ENCODE measurements around the gene PCGF2. TPM values are rescaled to one million over a fixed set of nuclear protein-coding genes. Genes with fewer than 3 reads are reported as not detected.
A peak's percentile ranks its signal among the peaks of the same experiment; 100 is the strongest.

The PCGF2 gene
- total and polyA plus RNA-seq, 9 of the 15 experiments (the other 6 are each of a cell fraction or from before 2014, with no cell fraction given): 1.3 to 33.4 (median 7.0) TPM

GRCh38 chr17:38729886-38730525 lies 18.1 kb downstream of the PCGF2 start, which contains the start of gene CISD3 (continued):
- TF ChIP-seq CEBPG (CRISPR knock-in tag; IDR thresholded peaks at IDR 0.05) (no peak), CEBPG (tag; conservative IDR thresholded peaks at IDR 0.05 in 1 of 2, IDR thresholded peaks at IDR 0.05 in 1 of 2) (no peak), HOXB6 (CRISPR knock-in tag; IDR thresholded peaks at IDR 0.05; ENCODE audit: borderline replicate concordance) (no peak), HIVEP1 (CRISPR knock-in tag; IDR thresholded peaks at IDR 0.05) (no peak), RB1 (IDR thresholded peaks at IDR 0.05; ENCODE audit: low read depth) (peak; percentile 95; the same call in 1 of the 2 replicates), KLF10 (CRISPR knock-in tag; IDR thresholded peaks at IDR 0.05) (no peak), CAMTA2 (CRISPR knock-in tag; conservative IDR thresholded peaks at IDR 0.05) (no peak), GTF2B (IDR thresholded peaks at IDR 0.05; ENCODE audit: extremely low read depth, insufficient read length) (no peak), MAZ (CRISPR knock-in tag; conservative IDR thresholded peaks at IDR 0.05 in 1 of 2, IDR thresholded peaks at IDR 0.05 in 1 of 2) (peak; percentile 31 to 79; a peak in 2 of 4 replicates), HEY1 (CRISPR knock-in tag; IDR thresholded peaks at IDR 0.05; ENCODE audit: borderline replicate concordance) (no peak), POLR2G (IDR thresholded peaks at IDR 0.05; ENCODE audit: low read depth, low read length) (peak; percentile 80), FOXP4 (CRISPR knock-in tag; IDR thresholded peaks at IDR 0.05; ENCODE audit: borderline replicate concordance) (no peak), SUPT5H (IDR thresholded peaks at IDR 0.05) (0 out of 2 replicates have a peak, but pooled peaks have one; percentile 11), ZNF24 (IDR thresholded peaks at IDR 0.05) (peak; percentile 54; the same call in 1 of the 2 replicates), SNRNP70 (optimal IDR thresholded peaks at IDR 0.05; ENCODE audit: low read depth, low read length) (no peak), PBX2 (CRISPR knock-in tag; IDR thresholded peaks at IDR 0.05; ENCODE audit: low read depth) (no peak), PBX2 (tag; conservative IDR thresholded peaks at IDR 0.05; ENCODE audit: low read depth) (no peak), GATA2 (CRISPR knock-in tag; IDR thresholded peaks at IDR 0.05) (no peak), HMGN3 (IDR thresholded peaks at IDR 0.05; ENCODE audit: borderline replicate concordance, extremely low read depth, insufficient read length, low read depth, low read length) (peak; percentile 94), ZNF639 (CRISPR knock-in tag; conservative IDR thresholded peaks at IDR 0.05 in 1 of 2, IDR thresholded peaks at IDR 0.05 in 1 of 2) (peak in 1 of 2 experiments; percentile 98; a peak in 2 of 4 replicates), IRF2 (CRISPR knock-in tag; IDR thresholded peaks at IDR 0.05) (no peak), NCOA4 (IDR thresholded peaks at IDR 0.05; ENCODE audit: partially characterized antibody) (no peak)

Data from K562 (cell line).